ENCODE data around the gene TRABD. TPM values are rescaled to one million over a fixed set of nuclear protein-coding genes. Genes with fewer than 3 reads are reported as not detected.
"Not testable (repeated sequence)": the region's sequence is repeated elsewhere in the genome, so short reads cannot be mapped to it uniquely, and the experiment has no call there.

The TRABD gene
- total RNA-seq, 4 donors from 2014 or later: 35.7 to 78.2 (median 39.1) TPM

GRCh38 chr22:50165436-50166123, 20.1 kb upstream of the TRABD start:
- TF ChIP-seq EP300 (IDR thresholded peaks at IDR 0.05) (no peak), CTCF (IDR thresholded peaks at IDR 0.05) (no peak)
- Histone ChIP-seq H3K27ac (no peak overlapping the region), H3K36me3 (no peaks in the 10 kb centered on the region), H3K4me1 (peaks cover 8% of the 10 kb centered on the region), H3K27me3 (peaks cover 23% of the 10 kb centered on the region), H3K9me3 (no peaks in the 10 kb centered on the region), H3K4me3 (no peak overlapping the region)
- peak in 1 of 2 donors; percentile 57 for DNase-seq (ENCODE audit: low spot score in 2 of 2)
- WGBS: 91% methylated on average over 28 of the region's 28 CpGs

GRCh38 chr22:50167689-50168489, 17.8 kb upstream of the TRABD start:
- H3K27me3 ChIP-seq: peaks cover 30% of the 10 kb centered on the region
- no peaks in the 10 kb centered on the region for H3K9me3 ChIP-seq
- H3K27ac ChIP-seq: no peak overlapping the region
- WGBS: 58% methylated on average over 11 of the region's 11 CpGs
- peaks cover 18% of the 10 kb centered on the region for H3K4me1 ChIP-seq
- H3K36me3 ChIP-seq: no peaks in the 10 kb centered on the region
- DNase-seq (ENCODE audit: low spot score in 2 of 2): no peak
- no peak overlapping the region for H3K4me3 ChIP-seq
- TF ChIP-seq CTCF (IDR thresholded peaks at IDR 0.05) (no peak), POLR2A (IDR thresholded peaks at IDR 0.05) (no peak), EP300 (IDR thresholded peaks at IDR 0.05) (no peak), POLR2AphosphoS5 (IDR thresholded peaks at IDR 0.05) (no peak)

- 75% methylated on average over 5 of the region's 5 CpGs for WGBS
- H3K4me3 ChIP-seq; DNase-seq (ENCODE audit: low spot score in 2 of 2): not testable (repeated sequence)
These were observed 17.1 kb upstream of the TRABD start for GRCh38 chr22:50168490-50169180.

GRCh38 chr22:50169181-50169759, 16.4 kb upstream of the TRABD start:
- WGBS: 23% methylated on average over 29 of the region's 36 CpGs
- TF ChIP-seq POLR2A (IDR thresholded peaks at IDR 0.05) (no peak), EP300 (IDR thresholded peaks at IDR 0.05) (no peak)

More at GRCh38 chr22:50168490-50169180, 17.1 kb upstream of the TRABD start:
- H3K4me1 ChIP-seq: peaks cover 18% of the 10 kb centered on the region
- not testable (repeated sequence) for H3K27ac ChIP-seq, H3K9me3 ChIP-seq, H3K36me3 ChIP-seq
- peaks cover 28% of the 10 kb centered on the region for H3K27me3 ChIP-seq

GRCh38 chr22:50169774-50170341, 15.9 kb upstream of the TRABD start:
- Histone ChIP-seq H3K4me3 (peak overlapping the region; percentile 72), H3K27ac (no peak overlapping the region)
- WGBS: 0% methylated on average over 17 of the region's 70 CpGs

More at GRCh38 chr22:50169181-50169759, 16.4 kb upstream of the TRABD start:
- no peaks in the 10 kb centered on the region for H3K9me3 ChIP-seq
- H3K27me3 ChIP-seq: peaks cover 32% of the 10 kb centered on the region
- H3K27ac ChIP-seq: no peak overlapping the region
- DNase-seq (ENCODE audit: low spot score in 2 of 2): peak in 1 of 2 donors; percentile 55
- peaks cover 18% of the 10 kb centered on the region for H3K4me1 ChIP-seq
- H3K4me3 ChIP-seq: peak overlapping the region; percentile 72
- no peaks in the 10 kb centered on the region for H3K36me3 ChIP-seq

More at GRCh38 chr22:50169774-50170341, 15.9 kb upstream of the TRABD start:
- Histone ChIP-seq H3K4me1 (peaks cover 18% of the 10 kb centered on the region), H3K9me3 (no peaks in the 10 kb centered on the region), H3K27me3 (peaks cover 37% of the 10 kb centered on the region), H3K36me3 (no peaks in the 10 kb centered on the region)
- TF ChIP-seq POLR2AphosphoS5 (IDR thresholded peaks at IDR 0.05) (no peak), EP300 (IDR thresholded peaks at IDR 0.05) (no peak), CTCF (IDR thresholded peaks at IDR 0.05) (no peak), POLR2A (IDR thresholded peaks at IDR 0.05) (no peak)
- no peak for DNase-seq (ENCODE audit: low spot score in 2 of 2)
